Right ventricle myocardium inferior (tissue), 1 donor: ENCODE measurements around the gene VEGFB. TPM values are rescaled to one million over a fixed set of nuclear protein-coding genes. Genes with fewer than 3 reads are reported as not detected.

ENCODE experiments used
- ATAC-seq: fragments of 200-7000 bp; cut with Tn5 transposase; one replicate; pipeline ENCODE4 v1.9.1; 2020; ENCODE audit warnings: mild to moderate bottlenecking, moderate library complexity
- DNase-seq: peaks from one replicate; pipeline ENCODE4 v3.0.0; 2021; ENCODE audit errors: missing footprints
- intact Hi-C: fragments of 100-400 bp; cut with DNase I; formaldehyde crosslinking; loops from one replicate; pipeline ENCODE4 v1.11.0; 2022
- long read RNA-seq: library from polyadenylated mRNA; unstranded; transcript quantifications from one replicate; pipeline ENCODE4 v2.0.0, GENCODE V29; 2021
- total RNA-seq: library from RNA; stranded (reverse); fragmentation: NEBNext Ultra II Directional; extraction: Animal tissue kit (Norgen Biotek cat#: 25700); gene quantifications from one replicate; pipeline ENCODE4 v1.2.1, GENCODE V29; 2021
- donor health status: DM: no; HTN: yes; CAD: no; lungs with severe emphysema.

Gene VEGFB, protein sequence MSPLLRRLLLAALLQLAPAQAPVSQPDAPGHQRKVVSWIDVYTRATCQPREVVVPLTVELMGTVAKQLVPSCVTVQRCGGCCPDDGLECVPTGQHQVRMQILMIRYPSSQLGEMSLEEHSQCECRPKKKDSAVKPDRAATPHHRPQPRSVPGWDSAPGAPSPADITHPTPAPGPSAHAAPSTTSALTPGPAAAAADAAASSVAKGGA
- 272 TPM for total RNA-seq
- long read RNA-seq, transcript VEGFB-201 (7 exons, 1,380 nt) = minor isoform, 107 of 317 reads
- long read RNA-seq, transcript VEGFB-202 (7 exons, 979 nt) = major isoform, 173 of 317 reads
- long read RNA-seq, partial matches to known transcripts = 14 of 317 reads
- long read RNA-seq, other reads (novel, unspliced or antisense) = 23 of 317 reads

DNA sequence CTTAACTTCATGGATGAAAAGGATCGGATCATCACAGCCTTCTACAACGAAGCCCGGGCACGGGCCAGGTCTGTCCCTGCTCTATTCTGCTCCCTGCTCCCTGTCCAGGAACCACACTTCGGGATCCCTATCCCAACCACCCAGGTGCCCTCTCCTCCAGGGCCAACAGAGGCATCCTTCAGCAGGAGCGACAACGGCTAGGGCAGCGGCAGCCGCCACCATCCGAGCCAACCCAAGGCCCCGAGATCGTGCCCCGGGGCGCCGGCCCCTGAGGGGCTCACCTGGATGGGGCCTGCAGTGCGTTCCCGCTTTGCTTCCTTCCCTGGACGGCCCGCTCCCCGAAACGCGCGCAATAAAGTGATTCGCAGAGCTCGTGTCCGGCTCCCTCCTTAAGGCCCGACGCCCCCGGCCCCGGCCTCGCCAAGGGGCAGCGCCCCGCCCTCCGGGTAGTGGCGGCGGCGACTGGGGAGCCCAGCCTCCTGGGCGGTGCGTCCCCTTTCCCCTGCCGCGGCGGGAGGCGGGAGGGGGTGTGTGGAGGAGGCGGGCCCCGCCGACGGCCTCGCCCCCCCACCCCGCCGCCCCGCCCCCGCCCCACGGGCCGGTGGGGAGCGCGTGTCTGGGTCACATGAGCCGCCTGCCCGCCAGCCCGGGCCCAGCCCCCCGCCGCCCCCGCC lies at the start of gene VEGFB:
Gene VEGFB (plus strand): TSS at position 672 of the 674 bp plus-strand sequence. CDS start 250 bp downstream, outside the sequence.
- DNase-seq (peak; percentile 90), ATAC-seq (peak; percentile 74)
- intact Hi-C loops = no loop called here

DNA sequence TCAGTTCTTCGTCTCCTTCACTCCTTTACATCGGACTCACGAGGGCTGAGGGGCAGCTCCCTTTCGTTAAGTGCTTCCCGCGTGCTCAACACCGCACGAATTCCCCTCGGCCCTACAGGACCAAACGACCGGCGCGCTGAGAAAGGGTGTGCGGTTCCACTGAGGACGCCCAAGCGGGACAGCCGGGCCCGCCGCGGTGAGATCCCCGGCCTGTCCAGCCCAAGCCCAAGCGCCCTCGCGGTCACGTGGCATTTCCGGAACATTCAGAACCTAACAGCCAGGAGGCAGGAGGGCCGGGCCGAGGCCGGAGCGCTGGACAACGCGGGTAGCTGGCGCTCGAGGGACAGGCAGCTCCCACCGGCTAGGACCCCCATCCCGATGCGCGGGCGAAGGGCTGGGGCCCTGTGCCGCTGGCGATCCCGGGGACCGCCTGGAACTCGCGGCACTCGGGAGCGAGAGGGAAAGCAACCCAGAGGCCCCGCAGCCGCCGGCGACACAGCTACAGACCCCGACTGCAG lies 49.1 kb upstream of the VEGFB start:
- intact Hi-C loops = loop anchor here (1.0 to 5.0 kb wide), 2 partner anchors 41 to 117 kb away; partner anchors contain the start of genes CATSPERZ, NUDT22 and TRPT1
- ATAC-seq (peak; percentile 53), DNase-seq (peak; percentile 95)

DNA sequence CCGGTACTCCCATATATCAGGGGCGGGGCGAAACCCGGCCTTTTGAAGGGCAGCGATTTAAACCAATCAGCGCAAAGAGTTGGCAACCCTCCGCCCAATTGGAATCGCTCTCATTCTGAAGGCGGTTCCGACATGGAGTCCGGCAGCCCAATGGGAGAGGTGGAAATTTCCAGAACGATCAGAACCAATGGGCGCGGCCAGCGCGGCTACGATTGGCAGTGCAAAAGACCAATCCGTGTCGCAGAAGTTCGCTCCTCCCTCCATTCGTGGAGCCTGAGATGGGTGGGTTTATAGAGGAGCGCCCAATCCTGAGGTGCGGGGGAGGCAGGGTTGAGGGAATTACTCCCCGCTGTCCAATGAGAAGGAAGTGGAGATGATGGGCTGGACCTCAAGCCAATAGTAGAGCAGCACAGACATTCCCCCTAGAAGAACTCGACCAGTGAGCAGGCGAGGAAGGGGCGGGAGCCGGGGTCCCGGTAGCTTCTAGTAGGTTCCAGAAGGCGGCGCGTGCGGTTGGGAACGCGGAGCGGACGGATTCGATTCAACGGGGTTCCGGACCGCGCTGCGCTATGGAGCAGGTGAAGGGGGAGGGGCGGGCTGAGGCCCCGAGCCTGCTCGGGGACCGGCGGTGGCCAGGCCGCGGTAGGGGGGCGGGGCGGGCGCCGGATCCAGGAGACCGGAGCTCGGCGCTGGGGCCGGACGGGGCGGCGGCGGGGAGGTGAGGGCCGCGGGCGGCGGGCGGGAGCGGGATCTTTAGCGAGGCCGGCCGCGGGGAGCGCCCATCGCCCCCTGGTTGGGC lies 48.5 kb upstream of the VEGFB start, which contains the start of gene STIP1:
Gene STIP1 (plus strand): TSS at position 479 of the 799 bp plus-strand sequence. CDS start 91 bp downstream, at position 570.
- peak; percentile 93 for ATAC-seq
- DNase-seq = peak; percentile 100
- intact Hi-C loops = loop anchor here (1.0 to 5.0 kb wide), 2 partner anchors 40 to 116 kb away; partner anchors contain the start of genes CATSPERZ, NUDT22 and TRPT1

DNA sequence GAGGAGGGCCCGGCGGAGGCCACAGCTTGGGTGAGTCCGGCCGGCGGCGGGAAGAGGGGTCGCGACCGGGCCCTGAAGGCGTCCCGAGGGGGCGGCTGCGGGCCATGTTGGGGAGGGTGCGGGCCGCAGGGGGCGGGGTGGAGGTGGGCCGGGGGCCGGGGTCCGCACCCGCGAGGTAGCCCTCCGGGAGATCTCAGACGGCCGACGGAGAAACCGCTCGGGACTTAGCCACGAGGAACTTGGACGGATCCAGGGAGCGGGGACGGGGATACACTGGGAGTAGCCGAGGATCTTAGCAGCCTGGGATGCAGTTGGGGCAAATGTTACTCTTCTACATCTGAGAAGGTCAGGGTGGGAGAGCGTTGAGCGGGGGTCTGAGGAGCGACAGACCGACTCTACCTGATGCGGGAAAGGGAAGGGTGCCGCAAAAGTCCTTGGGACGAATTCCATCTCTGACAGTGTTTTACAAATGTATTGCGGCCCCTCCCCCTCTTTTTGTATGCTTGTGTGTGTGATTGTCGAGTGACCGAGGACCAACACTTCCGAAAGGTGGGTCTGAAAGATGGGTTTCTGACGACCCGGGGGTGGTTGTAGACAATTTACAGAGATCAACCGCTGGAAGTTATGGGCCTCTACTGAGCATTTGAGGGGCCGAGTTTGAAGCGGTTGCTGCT lies 47.8 kb upstream of the VEGFB start:
- intact Hi-C loops = loop anchor here (5.0 kb wide), 1 partner anchor 116 kb away; the partner anchor contains the start of gene CATSPERZ
- DNase-seq (no peak), ATAC-seq (no peak)

DNA sequence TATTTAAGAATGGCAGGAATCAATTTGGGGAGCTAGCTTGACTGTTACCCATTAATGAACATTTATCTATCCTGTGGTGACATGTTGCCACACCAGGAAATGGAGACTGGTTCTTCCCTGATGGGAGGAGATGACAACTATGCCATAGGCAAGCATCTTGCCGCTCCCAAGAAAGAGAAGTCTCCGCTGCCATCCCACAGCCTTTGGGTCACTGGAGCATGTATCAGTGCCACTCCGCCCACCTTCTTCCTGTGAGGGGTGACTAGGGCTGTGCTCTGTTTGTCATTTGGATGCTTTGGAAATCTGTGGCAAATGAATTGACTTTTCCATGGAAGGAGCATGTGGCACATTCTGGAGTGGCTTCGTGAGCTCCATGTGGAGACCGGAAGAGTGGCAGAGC lies 42.0 kb upstream of the VEGFB start:
- no peak for DNase-seq

DNA sequence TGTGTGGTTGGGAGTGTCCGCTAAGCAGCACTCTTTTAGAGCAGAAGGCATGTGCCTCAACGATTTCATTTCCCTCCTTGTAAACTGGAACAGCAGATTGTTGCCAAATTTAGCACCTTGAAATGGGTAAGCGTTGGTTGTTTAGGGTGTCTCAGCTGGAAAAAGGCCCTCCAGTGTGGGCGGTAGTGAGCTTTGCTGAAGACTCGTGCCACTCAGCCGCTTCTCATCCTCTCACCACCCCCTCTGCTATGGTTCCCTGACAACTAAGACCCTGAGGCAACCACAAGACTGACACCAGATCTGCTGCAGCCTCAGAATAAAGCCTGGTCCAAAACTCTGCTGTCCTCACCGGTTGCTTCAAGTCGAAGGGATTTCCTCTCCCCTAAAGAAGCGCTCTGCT lies 37.8 kb upstream of the VEGFB start:
- ATAC-seq = no peak
- no peak for DNase-seq
- intact Hi-C loops = no loop called here

More for the DNA sequence above, 42.0 kb upstream of the VEGFB start:
- no peak for ATAC-seq
- intact Hi-C loops = no loop called here

DNA sequence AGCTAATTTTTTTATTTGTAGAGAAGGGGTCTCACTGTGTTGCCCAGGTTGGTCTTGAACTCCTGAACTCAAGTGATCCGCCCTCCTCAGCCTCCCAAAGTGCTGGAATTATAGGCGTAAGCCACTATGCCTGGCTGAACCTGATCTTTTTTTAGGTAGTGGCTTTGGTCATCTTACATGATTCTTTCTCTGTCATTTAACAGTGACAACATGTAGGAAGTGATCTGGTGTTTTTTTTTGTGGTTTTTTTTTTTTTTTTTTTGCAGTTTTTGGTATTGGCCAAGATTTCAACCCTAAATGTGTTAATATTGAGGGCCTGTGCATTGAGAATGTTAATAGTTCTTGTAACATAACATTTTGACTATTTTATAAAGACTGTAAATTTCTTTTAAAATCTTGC lies 35.9 kb upstream of the VEGFB start:
- DNase-seq (no peak), ATAC-seq (no peak)
- intact Hi-C loops = no loop called here

DNA sequence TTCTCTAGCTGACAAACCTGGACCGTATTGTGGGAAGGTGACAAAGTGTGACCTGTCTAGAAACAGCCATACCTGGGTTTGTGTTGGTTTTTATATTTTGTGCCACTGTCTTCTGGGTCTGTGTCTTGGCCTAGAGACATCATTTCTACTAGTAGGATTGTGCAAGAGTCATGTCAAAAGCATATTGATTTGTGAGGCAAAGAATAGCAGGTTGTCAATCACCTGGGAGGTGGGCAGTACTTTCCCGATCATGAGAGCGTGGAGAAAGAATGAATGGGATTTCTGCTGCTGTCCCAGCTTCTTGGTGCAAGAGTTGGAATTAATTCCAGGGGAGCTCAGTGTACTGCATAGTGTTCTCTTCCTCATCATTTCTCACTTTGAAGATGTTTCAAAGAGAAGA lies 32.8 kb upstream of the VEGFB start:
- no peak for DNase-seq
- ATAC-seq = no peak
- intact Hi-C loops = loop anchor here (5.0 kb wide), 1 partner anchor 86 kb away; the partner anchor contains the start of gene GPR137

DNA sequence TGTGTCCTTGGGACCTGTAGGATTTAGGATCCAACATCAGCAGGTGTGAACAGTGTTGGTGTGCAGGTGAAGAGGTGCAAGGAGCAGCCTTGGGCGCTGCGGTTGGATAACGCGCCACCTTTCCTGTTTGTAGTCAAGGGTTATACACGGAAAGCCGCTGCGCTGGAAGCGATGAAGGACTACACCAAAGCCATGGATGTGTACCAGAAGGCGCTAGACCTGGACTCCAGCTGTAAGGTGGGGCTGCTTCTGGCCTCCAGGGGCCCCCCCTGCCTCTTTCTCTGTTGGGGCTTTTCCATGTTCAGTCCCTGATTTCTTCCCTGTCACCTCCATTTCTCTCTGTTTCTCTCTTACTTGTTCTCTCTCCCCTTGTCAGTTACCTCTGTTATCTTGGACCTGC lies 31.4 kb upstream of the VEGFB start:
- intact Hi-C loops = loop anchor here (5.0 kb wide), 1 partner anchor 84 kb away; the partner anchor contains the start of gene GPR137
- DNase-seq = peak; percentile 46
- no peak for ATAC-seq

DNA sequence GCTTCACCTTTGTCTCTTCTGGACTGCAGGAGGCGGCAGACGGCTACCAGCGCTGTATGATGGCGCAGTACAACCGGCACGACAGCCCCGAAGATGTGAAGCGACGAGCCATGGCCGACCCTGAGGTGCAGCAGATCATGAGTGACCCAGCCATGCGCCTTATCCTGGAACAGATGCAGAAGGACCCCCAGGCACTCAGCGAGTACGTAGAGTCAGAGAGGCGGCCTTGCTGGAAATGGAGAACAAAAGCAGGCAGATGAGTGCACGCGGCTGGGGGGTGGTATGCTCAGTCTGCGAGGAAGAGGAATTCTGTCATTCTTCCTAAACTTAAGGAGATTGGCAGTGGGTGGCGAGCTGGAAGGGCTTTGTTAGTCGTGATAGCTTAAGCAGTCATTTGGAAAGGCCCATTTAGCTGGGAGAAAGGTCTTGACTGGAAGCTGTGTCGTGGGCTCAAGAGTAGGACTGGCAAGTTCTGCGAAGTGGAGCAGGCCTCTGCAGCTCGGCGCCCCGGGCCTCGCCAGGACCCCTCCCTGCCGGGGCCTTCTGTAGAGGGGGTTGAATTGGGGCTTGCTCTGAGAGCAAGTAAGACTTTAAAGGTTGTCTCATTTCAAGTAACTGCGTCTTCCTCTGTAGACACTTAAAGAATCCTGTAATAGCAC lies 30.8 kb upstream of the VEGFB start:
- intact Hi-C loops = loop anchor here (1.0 to 5.0 kb wide), 2 partner anchors 84 to 101 kb away; partner anchors contain the start of gene GPR137
- peak; percentile 37 for DNase-seq
- no peak for ATAC-seq

DNA sequence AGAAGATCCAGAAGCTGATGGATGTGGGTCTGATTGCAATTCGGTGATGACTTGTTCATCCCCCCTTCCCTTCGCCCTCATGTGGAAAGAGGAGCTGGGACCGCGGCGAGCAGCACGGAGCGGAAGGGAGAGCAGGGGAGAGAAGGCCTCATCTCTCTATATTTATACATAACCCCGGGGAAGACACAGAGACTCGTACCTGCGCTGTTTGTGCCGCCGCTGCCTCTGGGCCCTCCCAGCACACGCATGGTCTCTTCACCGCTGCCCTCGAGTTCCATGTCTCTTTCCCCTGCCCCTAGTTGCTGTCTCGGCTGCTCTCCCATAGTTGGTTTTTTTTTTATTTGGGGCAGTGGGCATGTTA lies 30.3 kb upstream of the VEGFB start:
- ATAC-seq (no peak), DNase-seq (no peak)
- intact Hi-C loops = loop anchor here (1.0 to 5.0 kb wide), 2 partner anchors 83 to 100 kb away; partner anchors contain the start of gene GPR137

DNA sequence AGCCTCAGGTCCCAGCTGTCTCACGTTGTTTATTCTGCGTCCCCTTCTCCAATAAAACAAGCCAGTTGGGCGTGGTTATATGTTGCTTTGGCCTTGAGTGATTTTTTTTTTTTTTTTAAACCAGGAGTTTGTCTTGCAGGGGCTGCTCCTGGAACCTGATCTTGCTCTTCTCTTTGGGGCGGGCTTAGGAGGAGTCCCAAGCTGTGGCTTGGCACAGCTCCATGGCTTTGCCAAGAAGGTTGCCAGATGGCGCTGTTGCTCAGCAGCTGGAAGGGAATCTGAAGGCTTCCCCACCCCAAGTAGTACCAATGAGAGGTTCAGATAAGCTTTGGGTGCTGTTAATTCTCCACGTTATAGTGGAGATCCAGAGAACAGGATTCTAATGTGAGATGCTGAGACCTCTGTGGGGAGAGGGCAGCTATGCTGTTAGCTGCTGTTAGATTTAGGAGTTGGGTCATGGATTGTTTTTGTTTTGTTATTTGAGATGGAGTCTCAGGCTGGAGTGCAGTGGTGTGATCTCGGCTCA lies 29.9 kb upstream of the VEGFB start:
- intact Hi-C loops = loop anchor here (1.0 to 5.0 kb wide), 2 partner anchors 83 to 100 kb away; partner anchors contain the start of gene GPR137
- ATAC-seq = peak; percentile 47
- DNase-seq = peak; percentile 92

DNA sequence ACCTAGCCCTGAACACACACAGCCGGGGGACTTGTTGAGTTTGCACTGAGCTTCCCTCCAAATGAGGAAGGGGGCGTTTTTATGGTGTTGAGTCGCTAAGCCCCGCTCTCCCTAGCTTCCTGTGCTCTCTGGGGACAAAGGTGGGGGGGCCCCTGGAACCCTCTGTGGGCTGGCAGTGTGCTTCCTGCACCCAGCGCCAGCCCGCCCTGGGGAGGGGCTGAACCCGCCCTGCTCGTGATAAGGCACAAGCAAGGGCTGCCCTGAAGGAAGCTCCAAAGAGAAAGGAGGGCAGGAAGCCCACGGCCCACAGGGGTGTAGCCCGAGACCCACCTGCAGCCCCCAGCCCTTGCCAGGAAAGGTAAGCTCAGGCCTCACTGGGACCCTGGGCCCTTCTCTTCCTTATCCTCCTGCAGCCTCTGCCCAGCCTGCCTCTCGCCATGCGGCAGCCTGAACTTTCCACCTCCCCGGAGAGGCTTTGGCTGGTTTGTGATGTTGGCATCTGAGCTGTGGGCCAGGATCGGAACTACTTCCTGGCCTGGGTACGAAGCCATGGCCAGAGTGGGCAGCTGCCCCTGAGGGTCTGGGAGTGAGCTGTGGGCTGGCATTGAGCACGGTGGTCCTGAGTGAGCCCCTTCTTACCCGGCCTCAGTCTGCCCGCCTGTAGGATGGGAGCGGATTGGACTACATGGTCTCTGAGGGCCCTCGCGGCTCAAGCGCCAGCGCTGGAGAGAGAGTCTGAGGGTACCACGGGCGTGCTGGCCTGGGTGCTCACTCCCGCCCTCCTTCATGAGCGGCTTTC lies 27.7 kb upstream of the VEGFB start, which contains the start of gene FERMT3:
Gene FERMT3 (plus strand): TSS at position 265 of the 799 bp plus-strand sequence. CDS start 644 bp downstream, outside the sequence.
- ATAC-seq (peak; percentile 45), DNase-seq (peak; percentile 88)
- intact Hi-C loops = no loop called here

DNA sequence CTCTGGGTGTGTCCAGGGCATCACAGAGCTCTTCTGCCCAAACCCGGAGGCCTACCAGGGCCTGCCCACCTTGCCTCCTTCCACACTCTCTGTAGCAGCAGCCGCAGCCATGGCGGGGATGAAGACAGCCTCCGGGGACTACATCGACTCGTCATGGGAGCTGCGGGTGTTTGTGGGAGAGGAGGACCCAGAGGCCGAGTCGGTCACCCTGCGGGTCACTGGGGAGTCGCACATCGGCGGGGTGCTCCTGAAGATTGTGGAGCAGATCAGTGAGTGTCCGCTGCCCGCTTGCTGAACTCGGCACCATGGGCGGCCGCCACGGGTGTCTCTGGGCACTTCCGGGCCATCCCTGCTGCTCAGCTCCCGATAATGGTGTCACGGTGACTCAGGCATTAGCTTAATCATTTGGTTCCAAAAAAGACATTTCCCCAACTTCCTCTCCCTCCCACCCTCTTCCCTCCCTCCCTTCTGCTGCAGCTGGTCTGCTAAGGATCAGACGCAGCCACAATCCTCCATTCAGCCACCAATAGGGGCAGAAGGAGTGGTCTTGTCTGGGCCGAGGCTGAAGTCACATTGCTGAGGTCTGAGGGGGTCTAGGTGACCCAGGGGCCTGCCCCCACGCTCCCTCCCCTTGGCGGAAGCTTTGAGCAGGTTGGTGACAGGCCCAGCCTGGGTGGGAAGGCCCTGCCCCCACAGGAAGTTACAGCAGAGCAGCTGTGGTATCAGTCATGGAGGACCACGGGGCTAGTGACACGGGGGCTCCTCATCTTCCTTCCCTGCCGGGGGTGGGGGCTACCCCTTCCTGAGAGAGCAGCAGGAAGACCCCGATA lies 26.9 kb upstream of the VEGFB start:
- intact Hi-C loops = no loop called here
- DNase-seq = peak; percentile 89

DNA sequence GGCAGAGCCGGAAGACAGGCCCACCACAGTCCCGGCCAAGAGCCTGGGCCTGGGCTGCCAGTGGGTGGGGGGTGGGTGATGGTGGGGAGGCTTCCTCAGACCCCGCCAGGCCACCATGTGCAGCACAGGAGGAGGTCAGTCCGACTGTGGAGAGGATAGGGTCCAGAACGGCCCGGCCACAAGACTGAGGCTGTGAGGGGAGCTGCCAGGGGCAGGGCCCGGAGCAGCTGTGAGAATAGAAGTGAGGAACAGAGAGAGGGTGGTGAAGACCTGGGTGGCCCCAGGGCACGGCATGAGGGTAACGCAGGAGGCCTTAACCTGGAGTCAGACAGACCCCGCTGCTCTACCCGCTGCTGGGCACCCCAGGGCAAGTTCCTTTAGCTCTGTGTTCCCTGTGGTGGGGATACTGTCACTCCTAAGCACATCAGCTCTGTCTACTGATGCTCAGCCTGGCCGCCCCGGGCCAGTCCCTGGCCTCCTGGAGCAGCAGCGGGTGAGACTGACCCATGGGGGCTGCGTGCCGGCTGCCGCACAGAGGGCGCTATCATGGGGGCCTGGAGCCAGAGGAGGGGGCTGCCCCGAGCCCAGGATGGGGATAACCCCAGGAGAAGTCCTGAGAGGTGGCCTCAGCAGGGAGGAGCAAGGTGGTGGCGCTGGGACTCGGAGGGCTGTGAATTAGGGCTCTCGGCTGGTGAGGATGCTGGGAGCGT lies 26.1 kb upstream of the VEGFB start:
- intact Hi-C loops = no loop called here
- ATAC-seq = no peak
- DNase-seq = peak; percentile 64

More for the DNA sequence above, 26.9 kb upstream of the VEGFB start:
- ATAC-seq = peak; percentile 69
